OCI-LY3 (cell line): ENCODE measurements around the gene DHX57.

ENCODE experiments used
- H2AFZ ChIP-seq: fragments of 200-600, 300-600 bp; shearing (Covaris generic); 2 replicates; pipeline ENCODE4 v1.6.0; 2014; ENCODE audit warnings: antibody characterized with exemption, low read depth, low read length
- H3K27ac ChIP-seq: fragments of 200-600, 300-600 bp; sonication (generic); 2 replicates; pipeline ENCODE4 v1.5.1; 2014; ENCODE audit warnings: mild to moderate bottlenecking, low read length, moderate library complexity, mixed read lengths
- H3K27me3 ChIP-seq: fragments of 200-600, 300-600 bp; sonication (generic); 2 replicates; pipeline ENCODE4 v1.6.1; 2014; ENCODE audit warnings: low read depth, low read length, mixed read lengths
- H3K36me3 ChIP-seq: fragments of 200-600, 300-600 bp; sonication (generic); replicated peaks from 2 replicates; pipeline ENCODE3; 2014; ENCODE audit warnings: low read depth, low read length, mixed read lengths
- H3K4me1 ChIP-seq: fragments of 300-600, 200-600 bp; sonication (generic); 2 replicates; pipeline ENCODE4 v1.6.1; 2014; ENCODE audit warnings: low read length, mixed read lengths
- H3K4me2 ChIP-seq: fragments of 200-600, 300-600 bp; sonication (generic); 2 replicates; pipeline ENCODE4 v1.6.1; 2014; ENCODE audit warnings: low read length, mixed read lengths
- H3K4me3 ChIP-seq: fragments of 300-600, 200-600 bp; sonication (generic); 2 replicates; pipeline ENCODE4 v1.5.1; 2014; ENCODE audit warnings: antibody characterized with exemption, mild to moderate bottlenecking, low read length, moderate library complexity
- H3K79me2 ChIP-seq: fragments of 300-600, 200-600 bp; shearing (Covaris generic); 2 replicates; pipeline ENCODE4 v1.6.1; 2014; ENCODE audit warnings: mild to moderate bottlenecking, low read length, mixed read lengths
- H3K9ac ChIP-seq: fragments of 300-600, 200-600 bp; shearing (Covaris generic); 2 replicates; pipeline ENCODE4 v1.6.0; 2014; ENCODE audit warnings: mild to moderate bottlenecking, low read length, moderate library complexity
- H3K9me3 ChIP-seq: fragments of 200-600, 300-600 bp; shearing (Covaris generic); 2 replicates; pipeline ENCODE4 v1.6.1; 2014; ENCODE audit warnings: low read length, mixed read lengths; ENCODE audit not compliant: insufficient read depth
- H4K20me1 ChIP-seq: fragments of 200-600, 300-600 bp; sonication (generic); 2 replicates; pipeline ENCODE4 v1.6.1; 2016; ENCODE audit warnings: low read length, mixed read lengths; ENCODE audit not compliant: insufficient read depth
- CTCF ChIP-seq: fragments of 200-600, 300-600 bp; sonication (generic); IDR thresholded peaks from 2 replicates; pipeline ENCODE4 v1.5.1; 2014; ENCODE audit warnings: antibody characterized with exemption, low read length, low read depth
- EZH2phosphoT487 ChIP-seq: fragments of 200-600 bp; shearing (Covaris generic); IDR thresholded peaks from 2 replicates; pipeline ENCODE4 v1.6.1; 2018; ENCODE audit warnings: antibody characterized with exemption, mixed run types, low read depth

The DHX57 gene

GRCh38 chr2:38775921-38776225, 99.9 kb downstream of the DHX57 start:
- Histone ChIP-seq H3K36me3 (no peaks in the 10 kb centered on the region), H3K9me3 (no peaks in the 10 kb centered on the region), H3K4me1 (peaks cover 4% of the 10 kb centered on the region; the same call in 1 of the 2 replicates), H3K27ac (no peak overlapping the region), H3K27me3 (no peaks in the 10 kb centered on the region; the same call in 1 of the 2 replicates), H3K79me2 (peaks cover 14% of the 10 kb centered on the region), H2AFZ (no peak overlapping the region), H3K4me3 (no peak overlapping the region), H4K20me1 (no peaks in the 10 kb centered on the region), H3K9ac (no peak overlapping the region), H3K4me2 (no peak overlapping the region)
- TF ChIP-seq EZH2phosphoT487, result no peak

GRCh38 chr2:38775097-38775920, 100.4 kb downstream of the DHX57 start:
- no peak overlapping the region for H3K9ac ChIP-seq
- no peaks in the 10 kb centered on the region for H4K20me1 ChIP-seq
- H3K79me2 ChIP-seq, result peaks cover 14% of the 10 kb centered on the region
- no peak overlapping the region for H2AFZ ChIP-seq
- no peak overlapping the region for H3K4me2 ChIP-seq
- no peaks in the 10 kb centered on the region; the same call in 1 of the 2 replicates for H3K27me3 ChIP-seq
- H3K9me3 ChIP-seq, result no peaks in the 10 kb centered on the region
- no peak overlapping the region for H3K4me3 ChIP-seq
- no peaks in the 10 kb centered on the region for H3K36me3 ChIP-seq
- H3K27ac ChIP-seq, result no peak overlapping the region
- peaks cover 4% of the 10 kb centered on the region; the same call in 1 of the 2 replicates for H3K4me1 ChIP-seq
- no peak for TF ChIP-seq EZH2phosphoT487
- no peak for TF ChIP-seq CTCF

GRCh38 chr2:38771632-38772031, 104.1 kb downstream of the DHX57 start:
- no peaks in the 10 kb centered on the region for H3K36me3 ChIP-seq
- TF ChIP-seq EZH2phosphoT487 (no peak), CTCF (no peak)
- H3K27me3 ChIP-seq, result no peaks in the 10 kb centered on the region; the same call in 1 of the 2 replicates
- no peaks in the 10 kb centered on the region for H3K79me2 ChIP-seq
- H3K4me1 ChIP-seq, result no peaks in the 10 kb centered on the region
- no peak overlapping the region for H3K4me2 ChIP-seq
- no peak overlapping the region for H3K4me3 ChIP-seq
- H3K9me3 ChIP-seq, result no peaks in the 10 kb centered on the region
- no peaks in the 10 kb centered on the region for H4K20me1 ChIP-seq
- H3K27ac ChIP-seq, result no peak overlapping the region
- H3K9ac ChIP-seq, result no peak overlapping the region
- H2AFZ ChIP-seq, result no peak overlapping the region

- Histone ChIP-seq H3K27me3 (no peaks in the 10 kb centered on the region), H3K36me3 (no peaks in the 10 kb centered on the region), H4K20me1 (no peaks in the 10 kb centered on the region), H3K27ac (no peak overlapping the region), H3K4me2 (no peak overlapping the region), H2AFZ (no peak overlapping the region), H3K9ac (no peak overlapping the region), H3K4me3 (no peak overlapping the region), H3K9me3 (no peaks in the 10 kb centered on the region), H3K4me1 (peaks cover 6% of the 10 kb centered on the region), H3K79me2 (no peaks in the 10 kb centered on the region)
- TF ChIP-seq CTCF (no peak), EZH2phosphoT487 (no peak)
These were observed 110.2 kb downstream of the DHX57 start for GRCh38 chr2:38765551-38765950.
